Measurements from ENCODE around the gene GAST. TPM values are rescaled to one million over a fixed set of nuclear protein-coding genes. Genes with fewer than 3 reads are reported as not detected.

GAST gene
- total and polyA plus RNA-seq, 9 of the 15 experiments (the other 6 are each of a cell fraction or from before 2014, with no cell fraction given), result not detected

DNA sequence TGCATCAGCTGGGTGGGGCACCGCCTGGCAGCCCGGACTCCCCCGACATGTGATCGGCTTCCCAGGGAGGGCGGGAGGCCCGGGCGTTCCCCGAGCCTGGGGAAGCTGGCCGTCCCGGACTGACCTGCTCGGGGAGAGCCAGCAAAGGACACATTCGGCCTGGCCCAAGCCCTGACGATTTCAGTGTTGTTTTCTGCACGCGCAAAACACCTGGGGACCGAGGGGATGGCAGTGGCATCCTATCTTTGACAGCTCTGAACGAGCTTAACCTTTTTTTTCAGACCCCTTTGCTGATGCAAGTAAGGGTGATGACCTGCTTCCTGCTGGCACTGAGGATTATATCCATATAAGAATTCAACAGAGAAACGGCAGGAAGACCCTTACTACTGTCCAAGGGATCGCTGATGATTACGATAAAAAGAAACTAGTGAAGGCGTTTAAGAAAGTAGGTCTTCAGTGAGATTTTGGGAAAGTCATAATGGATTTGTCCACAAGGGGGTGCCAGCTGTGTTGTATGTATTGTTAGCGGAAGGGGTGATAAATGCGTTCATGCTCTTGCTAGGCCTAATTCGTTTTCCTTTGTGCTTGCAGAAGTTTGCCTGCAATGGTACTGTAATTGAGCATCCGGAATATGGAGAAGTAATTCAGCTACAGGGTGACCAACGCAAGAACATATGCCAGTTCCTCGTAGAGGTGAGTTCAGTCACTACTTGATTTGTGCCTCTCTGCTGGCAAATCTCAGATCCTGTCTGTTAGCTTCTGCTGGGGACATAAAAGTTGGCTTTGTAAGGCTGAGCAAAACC is 22.4 kb upstream of the GAST start (continued):
- TF ChIP-seq NFYB (IDR thresholded peaks at IDR 0.05; ENCODE audit: extremely low read depth, insufficient read length) (no peak), ADNP (tag; IDR thresholded peaks at IDR 0.05) (no peak), ZNF584 (CRISPR knock-in tag; IDR thresholded peaks at IDR 0.05; ENCODE audit: low read depth) (no peak), DMBX1 (CRISPR knock-in tag; IDR thresholded peaks at IDR 0.05; ENCODE audit: borderline replicate concordance) (no peak), C11orf30 (IDR thresholded peaks at IDR 0.05; ENCODE audit: low read depth) (no peak), U2AF2 (optimal IDR thresholded peaks at IDR 0.05; ENCODE audit: low read depth, low read length) (no peak), GATAD2A (IDR thresholded peaks at IDR 0.05) (no peak), COPS2 (conservative IDR thresholded peaks at IDR 0.05) (no peak), NONO (IDR thresholded peaks at IDR 0.05; ENCODE audit: low read depth in 2 of 2, low read length in 1 of 2) (no peak), NRF1 (conservative IDR thresholded peaks at IDR 0.05 in 1 of 2, IDR thresholded peaks at IDR 0.05 in 1 of 2) (no peak), ZNF133 (CRISPR knock-in tag; IDR thresholded peaks at IDR 0.05) (no peak), ZNF785 (CRISPR knock-in tag; IDR thresholded peaks at IDR 0.05) (no peak), KLF13 (tag; IDR thresholded peaks at IDR 0.05; ENCODE audit: borderline replicate concordance, low read depth) (peak; percentile 58; the same call in 1 of the 2 replicates), TCF7L2 (IDR thresholded peaks at IDR 0.05; ENCODE audit: low read depth, low read length) (no peak), HIVEP1 (CRISPR knock-in tag; IDR thresholded peaks at IDR 0.05) (no peak), ILK (tag; IDR thresholded peaks at IDR 0.05; ENCODE audit: borderline replicate concordance, low read depth) (no peak), CHD2 (IDR thresholded peaks at IDR 0.05; ENCODE audit: low read depth, low read length) (no peak; the same call in 1 of the 2 replicates), ATF7 (IDR thresholded peaks at IDR 0.05) (no peak), XRCC5 (IDR thresholded peaks at IDR 0.05; ENCODE audit: low read depth, low read length) (peak; percentile 50; the same call in 1 of the 2 replicates), CREBBP (IDR thresholded peaks at IDR 0.05; ENCODE audit: low read depth, low read length) (no peak), ZNF121 (CRISPR knock-in tag; conservative IDR thresholded peaks at IDR 0.05) (no peak)
- TF ChIP-seq, protein P1, sequence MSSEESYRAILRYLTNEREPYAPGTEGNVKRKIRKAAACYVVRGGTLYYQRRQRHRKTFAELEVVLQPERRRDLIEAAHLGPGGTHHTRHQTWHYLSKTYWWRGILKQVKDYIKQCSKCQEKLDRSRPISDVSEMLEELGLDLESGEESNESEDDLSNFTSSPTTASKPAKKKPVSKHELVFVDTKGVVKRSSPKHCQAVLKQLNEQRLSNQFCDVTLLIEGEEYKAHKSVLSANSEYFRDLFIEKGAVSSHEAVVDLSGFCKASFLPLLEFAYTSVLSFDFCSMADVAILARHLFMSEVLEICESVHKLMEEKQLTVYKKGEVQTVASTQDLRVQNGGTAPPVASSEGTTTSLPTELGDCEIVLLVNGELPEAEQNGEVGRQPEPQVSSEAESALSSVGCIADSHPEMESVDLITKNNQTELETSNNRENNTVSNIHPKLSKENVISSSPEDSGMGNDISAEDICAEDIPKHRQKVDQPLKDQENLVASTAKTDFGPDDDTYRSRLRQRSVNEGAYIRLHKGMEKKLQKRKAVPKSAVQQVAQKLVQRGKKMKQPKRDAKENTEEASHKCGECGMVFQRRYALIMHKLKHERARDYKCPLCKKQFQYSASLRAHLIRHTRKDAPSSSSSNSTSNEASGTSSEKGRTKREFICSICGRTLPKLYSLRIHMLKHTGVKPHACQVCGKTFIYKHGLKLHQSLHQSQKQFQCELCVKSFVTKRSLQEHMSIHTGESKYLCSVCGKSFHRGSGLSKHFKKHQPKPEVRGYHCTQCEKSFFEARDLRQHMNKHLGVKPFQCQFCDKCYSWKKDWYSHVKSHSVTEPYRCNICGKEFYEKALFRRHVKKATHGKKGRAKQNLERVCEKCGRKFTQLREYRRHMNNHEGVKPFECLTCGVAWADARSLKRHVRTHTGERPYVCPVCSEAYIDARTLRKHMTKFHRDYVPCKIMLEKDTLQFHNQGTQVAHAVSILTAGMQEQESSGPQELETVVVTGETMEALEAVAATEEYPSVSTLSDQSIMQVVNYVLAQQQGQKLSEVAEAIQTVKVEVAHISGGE (CRISPR knock-in tag; IDR thresholded peaks at IDR 0.05), result no peak; a peak in 1 of 6 replicates
- TF ChIP-seq, protein P2, sequence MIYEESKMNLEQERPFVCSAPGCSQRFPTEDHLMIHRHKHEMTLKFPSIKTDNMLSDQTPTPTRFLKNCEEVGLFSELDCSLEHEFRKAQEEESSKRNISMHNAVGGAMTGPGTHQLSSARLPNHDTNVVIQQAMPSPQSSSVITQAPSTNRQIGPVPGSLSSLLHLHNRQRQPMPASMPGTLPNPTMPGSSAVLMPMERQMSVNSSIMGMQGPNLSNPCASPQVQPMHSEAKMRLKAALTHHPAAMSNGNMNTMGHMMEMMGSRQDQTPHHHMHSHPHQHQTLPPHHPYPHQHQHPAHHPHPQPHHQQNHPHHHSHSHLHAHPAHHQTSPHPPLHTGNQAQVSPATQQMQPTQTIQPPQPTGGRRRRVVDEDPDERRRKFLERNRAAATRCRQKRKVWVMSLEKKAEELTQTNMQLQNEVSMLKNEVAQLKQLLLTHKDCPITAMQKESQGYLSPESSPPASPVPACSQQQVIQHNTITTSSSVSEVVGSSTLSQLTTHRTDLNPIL (CRISPR knock-in tag; IDR thresholded peaks at IDR 0.05), result no peak
